Stomach (tissue), 19 donors: Measurements from ENCODE around the gene CCDC32. TPM values are rescaled to one million over a fixed set of nuclear protein-coding genes. Genes with fewer than 3 reads are reported as not detected.

Experiments
- DNase-seq, 2 donors: peaks; one replicate each; pipeline versions ENCODE4 v3.0.0 to v3.0.0-alpha.2; 2013 to 2019
- H3K27ac ChIP-seq, 5 donors: fragments of 200-600 bp in 4 of 5; sonication (generic) in 4 of 5; one replicate each; pipeline ENCODE4 v1.5.1; 2013 to 2019; ENCODE audit warnings: mild to moderate bottlenecking in 1 of 5, moderate library complexity in 1 of 5
- H3K27me3 ChIP-seq, 3 donors: fragments of 200-600 bp; sonication (generic); one replicate each; pipeline ENCODE4 v1.5.1; 2017 to 2019; ENCODE audit warnings: mixed run types in 1 of 3
- H3K36me3 ChIP-seq, 4 donors: fragments of 200-600 bp; sonication (generic); 1 replicate in 3 of 4; 2 replicates in 1 of 4; pipeline ENCODE4 v1.5.1; 2016 to 2019
- H3K4me1 ChIP-seq, 4 donors: fragments of 200-600 bp; sonication (generic); one replicate each; pipeline ENCODE4 v1.5.1; 2016 to 2019
- H3K4me3 ChIP-seq, 4 donors: fragments of 200-600 bp; sonication (generic) in 3 of 4; one replicate each; pipeline ENCODE4 v1.5.1; 2016 to 2019; ENCODE audit warnings: mild to moderate bottlenecking in 1 of 4
- H3K9me3 ChIP-seq, 4 donors: fragments of 200-600 bp; sonication (generic); one replicate each; pipeline ENCODE4 v1.5.1; 2016 to 2019
- EP300 ChIP-seq: sonication (generic); formaldehyde crosslinking; IDR thresholded peaks from one replicate; pipeline ENCODE4 v1.6.1; 2017; ENCODE audit warnings: antibody characterized with exemption
- POLR2A ChIP-seq, 4 donors: fragments of 450-650 bp; IDR thresholded peaks; one replicate each; pipeline ENCODE4 v1.6.1; 2016; ENCODE audit warnings: antibody characterized with exemption in 4 of 4, control low read depth in 2 of 4, mild to moderate bottlenecking in 1 of 4, moderate library complexity in 1 of 4
- POLR2AphosphoS5 ChIP-seq, 3 donors: sonication (generic); formaldehyde crosslinking; IDR thresholded peaks; one replicate each; pipeline ENCODE4 v1.6.1; 2016; ENCODE audit warnings: antibody characterized with exemption in 3 of 3
- WGBS, 5 donors: extraction: QIAGEN DNeasy Blood & Tissue Kit in 3 of 5; methylation state at CpG; one replicate each; pipeline versions ENCODE4 v1.1.5 to v1.1.7; 2013 to 2018; 5-methylcytosine and 5-hydroxymethylcytosine counted together
- intact Hi-C: fragments of 100-400 bp; cut with DNase I; formaldehyde crosslinking; loops from one replicate; pipeline ENCODE4 v1.15.1; 2023; ENCODE audit warnings: low total_unique reads
- long read RNA-seq, 10 donors: transcript quantifications; one replicate each; lab custom pipeline, GENCODE V29; 2026
- polyA plus RNA-seq, 3 donors: library from polyadenylated mRNA; stranded (reverse); fragments of 200-250 nt; gene quantifications; one replicate each; pipeline ENCODE4 v1.2.3, GENCODE V29; 2013
- total RNA-seq, 5 donors: library from RNA; depleted of rRNA; stranded (reverse); fragments of >200 nt; gene quantifications; one replicate each; pipeline versions ENCODE4 v1.1.0 to v1.2.3, GENCODE V29; 2014 to 2016
- TF ChIP-seq, protein P1 (sequence below), 7 experiments: fragments of 450-650 bp in 4 of 7; fragments of 200-600 bp in 3 of 7; sonication (generic) in 3 of 7; IDR thresholded peaks; one replicate each; pipeline ENCODE4 v1.5.1; 2016 to 2019; ENCODE audit warnings: antibody characterized with exemption in 7 of 7, control low read depth in 2 of 7, mild to moderate bottlenecking in 1 of 7
- donor health status: healthy with polysubstance abuse.
- donor health status: Bipolar disorder and iron deficiency.
- donor health status: healthy.

Gene CCDC32
- total RNA-seq = 10 to 100 TPM; 12.3 to 39.4 (median 32.9) TPM
- 10 to 100 TPM; 14.4 to 65.7 (median 28.1) TPM for polyA plus RNA-seq
- long read RNA-seq, donor 1, partial matches to known transcripts = 0 of 1 reads
- long read RNA-seq, donor 1, other reads (novel, unspliced or antisense) = 0 of 1 reads
- long read RNA-seq, donor 2, transcript CCDC32-202 (4 exons, 1,519 nt) = major isoform, 5 of 6 reads
- long read RNA-seq, donor 2, partial matches to known transcripts = 0 of 6 reads
- long read RNA-seq, donor 2, other reads (novel, unspliced or antisense) = 0 of 6 reads
- long read RNA-seq, donor 3, partial matches to known transcripts = 0 of 1 reads
- long read RNA-seq, donor 3, other reads (novel, unspliced or antisense) = 0 of 1 reads
- long read RNA-seq, donor 4, partial matches to known transcripts = 0 of 3 reads
- long read RNA-seq, donor 4, other reads (novel, unspliced or antisense) = 0 of 3 reads
- long read RNA-seq, donor 5, transcript CCDC32-202 (4 exons, 1,519 nt) = major isoform, 5 of 15 reads
- long read RNA-seq, donor 5, partial matches to known transcripts = 7 of 15 reads
- long read RNA-seq, donor 5, other reads (novel, unspliced or antisense) = 0 of 15 reads
- long read RNA-seq, donor 6, transcript CCDC32-202 (4 exons, 1,519 nt) = major isoform, 13 of 22 reads
- long read RNA-seq, donor 6, partial matches to known transcripts = 9 of 22 reads
- long read RNA-seq, donor 6, other reads (novel, unspliced or antisense) = 0 of 22 reads
- long read RNA-seq, donor 7, transcript CCDC32-202 (4 exons, 1,519 nt) = major isoform, 8 of 10 reads
- long read RNA-seq, donor 7, partial matches to known transcripts = 0 of 10 reads
- long read RNA-seq, donor 7, other reads (novel, unspliced or antisense) = 0 of 10 reads
- long read RNA-seq, donor 8, partial matches to known transcripts = 0 of 2 reads
- long read RNA-seq, donor 8, other reads (novel, unspliced or antisense) = 0 of 2 reads
- long read RNA-seq, donor 9, partial matches to known transcripts = 0 of 4 reads
- long read RNA-seq, donor 9, other reads (novel, unspliced or antisense) = 0 of 4 reads
- long read RNA-seq, donor 10, transcript CCDC32-202 (4 exons, 1,519 nt) = major isoform, 5 of 5 reads
- long read RNA-seq, donor 10, partial matches to known transcripts = 0 of 5 reads
- long read RNA-seq, donor 10, other reads (novel, unspliced or antisense) = 0 of 5 reads

DNA sequence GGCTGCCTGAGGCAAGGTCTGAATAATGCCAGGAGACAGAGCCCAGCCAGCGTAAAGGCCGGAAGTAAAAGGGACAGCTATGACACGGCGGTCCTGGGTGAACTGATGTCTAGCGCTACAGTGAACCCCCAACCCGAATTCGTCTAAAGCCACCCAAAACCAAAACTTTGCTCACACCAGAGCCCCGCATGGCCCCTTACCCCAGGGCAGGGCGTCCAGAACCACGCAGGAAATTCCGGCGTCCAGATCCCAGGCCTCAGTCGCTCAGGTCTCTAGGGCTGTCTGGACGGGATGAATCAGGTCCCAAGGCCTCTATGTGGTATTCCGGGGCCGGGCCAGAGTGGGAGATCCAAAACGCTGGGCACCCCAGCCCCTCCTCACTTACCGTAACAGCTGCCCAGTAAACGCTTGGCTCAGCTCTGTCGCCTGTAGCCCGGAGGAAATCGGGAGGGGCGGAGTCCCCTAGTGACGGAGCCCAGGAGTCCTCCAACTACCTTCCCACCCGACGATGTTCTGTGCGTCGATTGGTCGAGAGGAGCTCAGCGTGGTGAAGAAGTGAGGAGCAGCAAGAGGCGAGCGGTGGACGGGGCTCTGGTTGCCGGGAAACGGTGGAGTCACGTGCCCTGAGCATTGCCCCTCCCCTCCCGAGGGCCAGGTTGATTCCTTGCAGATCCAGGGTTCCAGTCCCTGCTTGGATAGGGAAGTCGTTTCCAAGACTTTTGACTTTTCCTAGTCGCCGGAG lies at the start of gene CCDC32:
TSS of gene CCDC32 (minus strand) at position 452 of the 742 bp plus-strand sequence. CDS start 2,027 bp downstream, outside the sequence.
- DNase-seq = peak; percentile 97 to 99
- intact Hi-C loops = no loop called here
- Histone ChIP-seq H3K36me3 (peaks cover 0 to 23% (median 19%) of the 10 kb centered on the region in 4 donors), H3K4me1 (peaks cover 4 to 55% (median 34%) of the 10 kb centered on the region in 4 donors), H3K27me3 (no peaks in the 10 kb centered on the region), H3K4me3 (peak within 1 kb of the TSS; percentile 59 to 94 (median 76)), H3K27ac (peak within 1 kb of the TSS; percentile 92 to 98 (median 95)), H3K9me3 (no peaks in the 10 kb centered on the region)
- WGBS, 5 donors = 0 to 1% (median 1%) methylated on average over 20 to 40 of the region's 40 CpGs
- TF ChIP-seq POLR2A (IDR thresholded peaks at IDR 0.05) (peak in 1 of 4 donors; percentile 71), POLR2AphosphoS5 (IDR thresholded peaks at IDR 0.05) (peak; percentile 79 to 92 (median 90))
- TF ChIP-seq, protein P1, sequence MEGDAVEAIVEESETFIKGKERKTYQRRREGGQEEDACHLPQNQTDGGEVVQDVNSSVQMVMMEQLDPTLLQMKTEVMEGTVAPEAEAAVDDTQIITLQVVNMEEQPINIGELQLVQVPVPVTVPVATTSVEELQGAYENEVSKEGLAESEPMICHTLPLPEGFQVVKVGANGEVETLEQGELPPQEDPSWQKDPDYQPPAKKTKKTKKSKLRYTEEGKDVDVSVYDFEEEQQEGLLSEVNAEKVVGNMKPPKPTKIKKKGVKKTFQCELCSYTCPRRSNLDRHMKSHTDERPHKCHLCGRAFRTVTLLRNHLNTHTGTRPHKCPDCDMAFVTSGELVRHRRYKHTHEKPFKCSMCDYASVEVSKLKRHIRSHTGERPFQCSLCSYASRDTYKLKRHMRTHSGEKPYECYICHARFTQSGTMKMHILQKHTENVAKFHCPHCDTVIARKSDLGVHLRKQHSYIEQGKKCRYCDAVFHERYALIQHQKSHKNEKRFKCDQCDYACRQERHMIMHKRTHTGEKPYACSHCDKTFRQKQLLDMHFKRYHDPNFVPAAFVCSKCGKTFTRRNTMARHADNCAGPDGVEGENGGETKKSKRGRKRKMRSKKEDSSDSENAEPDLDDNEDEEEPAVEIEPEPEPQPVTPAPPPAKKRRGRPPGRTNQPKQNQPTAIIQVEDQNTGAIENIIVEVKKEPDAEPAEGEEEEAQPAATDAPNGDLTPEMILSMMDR (IDR thresholded peaks at IDR 0.05) = no peak

DNA sequence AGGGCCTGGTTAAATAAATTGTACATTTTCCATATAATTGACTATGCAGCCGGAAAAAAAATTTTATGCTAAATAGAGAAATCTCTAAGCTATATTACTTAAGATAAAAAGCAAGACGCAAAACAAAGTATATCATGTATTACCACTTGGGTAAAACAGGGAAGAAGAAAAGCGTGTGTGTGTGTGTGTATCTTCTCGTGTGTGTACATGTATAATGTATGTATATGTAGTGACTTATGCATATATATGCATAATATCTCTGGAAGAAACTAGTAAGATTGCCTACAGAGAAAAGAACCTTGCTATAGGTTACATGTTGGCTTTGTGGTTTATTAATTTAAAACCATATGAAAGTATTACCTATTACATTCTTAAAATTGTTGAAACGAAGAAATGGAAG lies 48.2 kb upstream of the CCDC32 start:
- H3K4me1 ChIP-seq = no peaks in the 10 kb centered on the region
- no peak for DNase-seq
- H3K27me3 ChIP-seq = no peaks in the 10 kb centered on the region
- 72 to 96% (median 84%) methylated on average over 5 of the region's 5 CpGs for WGBS, 5 donors
- H3K4me3 ChIP-seq = no peak overlapping the region
- H3K9me3 ChIP-seq = no peaks in the 10 kb centered on the region
- H3K36me3 ChIP-seq = peaks cover 0 to 7% (median 0%) of the 10 kb centered on the region in 4 donors
- TF ChIP-seq POLR2AphosphoS5 (IDR thresholded peaks at IDR 0.05) = no peak
- TF ChIP-seq POLR2A (IDR thresholded peaks at IDR 0.05) = no peak
- TF ChIP-seq, protein P1 (IDR thresholded peaks at IDR 0.05) = no peak
- TF ChIP-seq EP300 = no peak
- no peak overlapping the region for H3K27ac ChIP-seq
- intact Hi-C loops = no loop called here

- Histone ChIP-seq H3K9me3 (no peaks in the 10 kb centered on the region), H3K36me3 (no peaks in the 10 kb centered on the region), H3K27me3 (no peaks in the 10 kb centered on the region), H3K4me1 (no peaks in the 10 kb centered on the region), H3K27ac (no peak overlapping the region), H3K4me3 (no peak overlapping the region)
- no peak for DNase-seq
- intact Hi-C loops = no loop called here
- no peak for TF ChIP-seq POLR2A (IDR thresholded peaks at IDR 0.05)
- no peak for TF ChIP-seq EP300
- no peak for TF ChIP-seq POLR2AphosphoS5 (IDR thresholded peaks at IDR 0.05)
- TF ChIP-seq, protein P1 (IDR thresholded peaks at IDR 0.05) = no peak
Measured at GRCh38 chr15:40603935-40604334, 39.1 kb upstream of the CCDC32 start.
